ENCODE results near the gene MUS81.

The MUS81 gene

DNA sequence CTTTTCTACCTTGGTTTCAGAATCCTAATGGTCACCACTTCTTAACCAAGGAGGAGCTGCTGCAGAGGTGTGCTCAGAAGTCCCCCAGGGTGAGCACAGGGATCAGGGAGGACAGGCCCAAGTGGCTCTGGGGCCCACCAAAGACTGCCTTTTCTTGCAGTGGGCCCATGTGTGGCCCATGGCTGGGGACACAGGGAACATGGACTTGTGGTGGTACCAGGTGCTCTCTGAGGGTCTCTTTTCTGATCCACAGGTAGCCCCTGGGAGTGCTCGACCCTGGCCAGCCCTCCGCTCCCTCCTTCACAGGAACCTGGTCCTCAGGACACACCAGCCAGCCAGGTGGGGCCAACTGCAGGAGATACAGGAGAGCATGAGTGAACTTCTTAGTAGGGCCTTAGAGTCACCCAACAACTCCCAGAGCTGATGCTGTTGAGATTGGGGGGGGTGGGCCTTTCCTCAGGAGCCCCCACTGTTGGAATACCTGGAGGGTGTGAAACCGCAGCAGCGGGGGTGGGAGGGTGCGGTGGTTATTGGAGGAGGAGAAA, 2.0 kb downstream of the MUS81 start:
- H3K27ac Mint-ChIP-seq = peak overlapping the region; percentile 98

DNA sequence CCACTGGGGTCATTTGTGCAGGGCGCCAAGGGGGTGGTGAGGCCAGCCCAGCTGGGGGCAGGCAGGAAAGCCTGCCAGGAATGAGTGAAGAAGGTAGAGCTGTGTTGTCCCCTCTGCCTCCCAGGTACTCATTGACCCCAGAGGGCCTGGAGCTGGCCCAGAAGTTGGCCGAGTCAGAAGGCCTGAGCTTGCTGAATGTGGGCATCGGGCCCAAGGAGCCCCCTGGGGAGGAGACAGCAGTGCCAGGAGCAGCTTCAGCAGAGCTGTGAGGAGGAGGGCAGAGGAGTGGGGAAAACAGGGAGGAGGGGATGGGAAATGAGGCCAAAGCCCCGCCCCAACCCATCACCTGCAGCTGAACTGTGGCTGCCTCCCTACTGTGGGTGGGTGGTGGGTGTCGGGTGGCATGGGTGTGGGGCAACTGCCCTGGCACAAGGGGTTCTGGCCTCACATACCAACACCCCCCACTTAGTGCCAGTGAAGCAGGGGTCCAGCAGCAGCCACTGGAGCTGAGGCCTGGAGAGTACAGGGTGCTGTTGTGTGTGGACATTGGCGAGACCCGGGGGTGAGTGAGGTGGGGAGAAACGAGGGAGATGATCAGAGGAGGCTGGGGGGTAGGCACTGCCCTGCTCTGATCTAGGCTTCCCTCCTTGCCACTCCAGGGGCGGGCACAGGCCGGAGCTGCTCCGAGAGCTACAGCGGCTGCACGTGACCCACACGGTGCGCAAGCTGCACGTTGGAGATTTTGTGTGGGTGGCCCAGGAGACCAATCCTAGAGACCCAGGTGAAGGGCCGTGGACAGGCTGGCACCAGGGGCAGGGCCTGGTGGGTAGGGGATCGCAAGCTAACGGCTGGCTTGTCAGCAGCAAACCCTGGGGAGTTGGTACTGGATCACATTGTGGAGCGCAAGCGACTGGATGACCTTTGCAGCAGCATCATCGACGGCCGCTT, 3.0 kb downstream of the MUS81 start:
- Mint-ChIP-seq H3K4me3 (peak overlapping the region; percentile 49), H3K9me3 (no peaks in the 10 kb centered on the region), H3K27ac (peak overlapping the region; percentile 83), H3K27me3 (no peaks in the 10 kb centered on the region), H3K36me3 (ENCODE audit: low read depth) (peaks cover 89% of the 10 kb centered on the region), H3K4me1 (ENCODE audit: low read depth) (peaks cover 40% of the 10 kb centered on the region)
- DNase-seq = no peak

More for the DNA sequence above, 2.0 kb downstream of the MUS81 start:
- Mint-ChIP-seq H3K9me3 (no peaks in the 10 kb centered on the region), H3K27me3 (no peaks in the 10 kb centered on the region), H3K4me1 (ENCODE audit: low read depth) (peaks cover 41% of the 10 kb centered on the region), H3K4me3 (peak overlapping the region; percentile 90), H3K36me3 (ENCODE audit: low read depth) (peaks cover 82% of the 10 kb centered on the region)
- DNase-seq = no peak

DNA sequence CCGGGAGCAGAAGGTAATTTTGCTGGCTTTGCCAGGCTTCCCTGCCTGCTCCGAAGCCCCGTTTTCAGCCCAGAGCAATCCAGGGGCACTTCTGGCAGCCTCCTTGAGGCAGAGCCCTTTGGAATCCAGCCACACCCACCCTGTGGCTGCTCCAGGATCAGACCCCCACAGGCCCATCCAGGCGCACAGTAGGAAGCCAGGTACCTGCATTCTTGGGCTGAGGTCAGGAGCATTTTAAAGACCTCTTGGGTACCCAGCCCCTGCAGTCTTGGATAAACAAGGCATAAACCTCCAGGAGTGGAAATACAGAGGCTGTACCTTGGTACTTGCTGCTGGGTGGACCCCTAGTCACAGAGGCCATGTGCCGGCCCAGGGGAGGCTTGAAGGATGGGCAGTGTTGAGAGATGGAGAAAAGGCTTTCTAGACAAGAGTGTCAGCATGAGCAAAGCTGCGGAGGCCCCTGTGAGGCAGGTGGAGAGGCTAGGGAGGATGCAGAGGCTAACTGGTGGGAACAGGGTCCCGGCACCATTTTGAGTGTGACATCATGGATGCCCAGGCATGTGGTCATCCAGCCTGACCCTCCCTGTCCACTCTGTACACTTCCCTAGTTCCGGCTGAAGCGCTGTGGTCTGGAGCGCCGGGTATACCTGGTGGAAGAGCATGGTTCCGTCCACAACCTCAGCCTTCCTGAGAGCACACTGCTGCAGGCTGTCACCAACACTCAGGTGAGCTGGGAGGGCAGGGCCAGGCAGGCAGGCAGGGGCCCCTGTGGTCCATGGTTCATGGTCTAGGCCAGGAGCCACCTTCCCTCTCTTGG, 3.9 kb downstream of the MUS81 start:
- Mint-ChIP-seq H3K27ac (peak overlapping the region; percentile 20), H3K9me3 (no peaks in the 10 kb centered on the region), H3K4me3 (no peak overlapping the region), H3K36me3 (ENCODE audit: low read depth) (peaks cover 84% of the 10 kb centered on the region), H3K4me1 (ENCODE audit: low read depth) (peaks cover 33% of the 10 kb centered on the region), H3K27me3 (no peaks in the 10 kb centered on the region)
- DNase-seq = no peak

DNA sequence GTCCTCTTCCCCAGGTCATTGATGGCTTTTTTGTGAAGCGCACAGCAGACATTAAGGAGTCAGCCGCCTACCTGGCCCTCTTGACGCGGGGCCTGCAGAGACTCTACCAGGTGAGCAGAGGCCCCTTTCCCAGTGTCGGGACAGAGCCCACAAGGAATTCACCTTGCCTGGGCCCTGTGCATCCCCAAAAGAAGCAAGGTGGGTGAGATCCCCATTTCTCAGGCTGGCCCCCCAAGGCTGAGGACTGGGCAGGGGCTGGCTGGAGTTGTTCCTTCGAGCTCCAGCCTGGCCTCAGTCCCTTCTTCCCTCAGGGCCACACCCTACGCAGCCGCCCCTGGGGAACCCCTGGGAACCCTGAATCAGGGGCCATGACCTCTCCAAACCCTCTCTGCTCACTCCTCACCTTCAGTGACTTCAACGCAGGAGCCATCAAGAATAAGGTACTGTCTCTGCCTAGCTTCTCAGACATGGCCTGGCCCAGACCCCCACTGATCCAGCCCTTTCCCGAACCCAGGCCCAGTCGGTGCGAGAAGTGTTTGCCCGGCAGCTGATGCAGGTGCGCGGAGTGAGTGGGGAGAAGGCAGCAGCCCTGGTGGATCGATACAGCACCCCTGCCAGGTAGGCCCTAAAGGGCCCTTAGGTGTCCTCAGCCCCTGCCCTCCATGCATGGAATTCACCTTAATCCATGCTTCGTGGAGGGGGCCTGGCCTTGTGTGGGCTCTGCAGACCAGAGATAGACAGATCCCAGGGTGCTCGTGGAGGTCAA, 4.7 kb downstream of the MUS81 start:
- no peak overlapping the region for H3K4me3 Mint-ChIP-seq
- peaks cover 80% of the 10 kb centered on the region for H3K36me3 Mint-ChIP-seq (ENCODE audit: low read depth)
- no peaks in the 10 kb centered on the region for H3K27me3 Mint-ChIP-seq
- no peaks in the 10 kb centered on the region for H3K9me3 Mint-ChIP-seq
- H3K27ac Mint-ChIP-seq = peak overlapping the region; percentile 61
- peaks cover 30% of the 10 kb centered on the region for H3K4me1 Mint-ChIP-seq (ENCODE audit: low read depth)
- no peak for DNase-seq

DNA sequence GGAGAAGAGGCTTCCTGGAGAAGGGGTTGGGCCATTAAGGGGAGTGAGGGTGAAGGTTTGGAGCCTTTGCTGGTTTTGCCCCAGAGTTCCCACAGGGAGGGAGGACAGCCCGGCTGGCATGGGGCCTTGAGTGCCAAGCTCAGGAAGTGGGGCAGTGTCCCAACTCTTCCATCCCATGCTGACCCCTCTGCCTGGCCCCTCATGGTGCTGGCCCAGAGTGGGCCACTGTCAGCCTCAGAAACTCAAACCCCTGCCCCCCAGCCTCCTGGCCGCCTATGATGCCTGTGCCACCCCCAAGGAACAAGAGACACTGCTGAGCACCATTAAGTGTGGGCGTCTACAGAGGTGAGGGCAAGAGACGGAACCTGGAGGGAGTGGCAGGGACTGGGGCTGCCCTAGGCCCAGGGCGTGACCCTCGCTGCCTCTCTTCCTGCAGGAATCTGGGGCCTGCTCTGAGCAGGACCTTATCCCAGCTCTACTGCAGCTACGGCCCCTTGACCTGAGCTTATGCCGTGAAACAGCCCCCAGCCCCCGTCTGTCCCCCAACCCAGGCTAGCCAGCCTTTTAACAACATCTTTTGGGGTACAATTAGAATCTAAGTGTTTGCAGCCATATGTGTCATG, 5.4 kb downstream of the MUS81 start:
- peak overlapping the region; percentile 61 for H3K27ac Mint-ChIP-seq

DNA sequence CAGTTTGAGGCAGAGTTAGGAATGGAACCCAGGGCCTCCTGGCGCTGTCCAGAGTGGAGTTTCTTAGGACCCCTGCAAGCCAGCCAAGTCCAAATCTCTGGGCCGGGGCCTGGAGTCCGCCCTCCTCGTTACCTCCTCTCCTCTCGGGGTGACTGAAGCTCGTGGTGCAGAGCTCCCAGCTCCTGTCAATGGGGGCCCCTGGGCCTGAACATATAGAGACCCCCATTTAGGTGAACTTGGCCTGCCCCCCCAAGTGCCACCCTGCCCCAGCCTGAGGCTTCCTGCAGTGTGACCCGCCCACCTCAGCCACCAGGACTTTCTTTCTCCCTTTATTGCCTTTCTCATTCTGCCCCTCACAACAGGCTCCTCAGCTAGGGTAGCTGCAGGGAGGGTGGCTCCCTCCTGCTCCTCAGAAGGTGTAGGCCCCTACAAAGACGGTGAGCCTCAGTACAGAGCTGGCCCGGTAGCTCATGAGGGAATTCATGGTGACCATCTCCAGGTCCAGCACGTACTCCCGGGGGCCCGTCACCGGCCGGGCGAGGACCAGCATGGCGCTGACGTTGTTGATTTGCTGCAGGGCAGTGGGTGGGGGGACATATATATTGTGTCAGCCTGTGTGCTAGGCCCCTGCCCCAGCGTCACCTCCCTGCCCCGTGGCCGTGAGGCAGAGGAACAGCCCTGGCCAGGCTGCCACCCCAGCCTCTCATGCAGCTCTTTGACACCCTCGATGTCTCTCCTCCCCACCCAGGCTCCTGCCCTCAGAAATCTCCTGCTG, 6.5 kb downstream of the MUS81 start:
- DNase-seq = no peak
- H3K4me1 Mint-ChIP-seq (ENCODE audit: low read depth) = peaks cover 27% of the 10 kb centered on the region
- no peak overlapping the region for H3K27ac Mint-ChIP-seq
- no peak overlapping the region for H3K4me3 Mint-ChIP-seq
- H3K36me3 Mint-ChIP-seq (ENCODE audit: low read depth) = peaks cover 64% of the 10 kb centered on the region
- H3K9me3 Mint-ChIP-seq = no peaks in the 10 kb centered on the region
- H3K27me3 Mint-ChIP-seq = no peaks in the 10 kb centered on the region

More for the DNA sequence above, 5.4 kb downstream of the MUS81 start:
- no peaks in the 10 kb centered on the region for H3K27me3 Mint-ChIP-seq
- no peaks in the 10 kb centered on the region for H3K9me3 Mint-ChIP-seq
- no peak overlapping the region for H3K4me3 Mint-ChIP-seq
- peaks cover 74% of the 10 kb centered on the region for H3K36me3 Mint-ChIP-seq (ENCODE audit: low read depth)
- H3K4me1 Mint-ChIP-seq (ENCODE audit: low read depth) = peaks cover 29% of the 10 kb centered on the region
- no peak for DNase-seq

DNA sequence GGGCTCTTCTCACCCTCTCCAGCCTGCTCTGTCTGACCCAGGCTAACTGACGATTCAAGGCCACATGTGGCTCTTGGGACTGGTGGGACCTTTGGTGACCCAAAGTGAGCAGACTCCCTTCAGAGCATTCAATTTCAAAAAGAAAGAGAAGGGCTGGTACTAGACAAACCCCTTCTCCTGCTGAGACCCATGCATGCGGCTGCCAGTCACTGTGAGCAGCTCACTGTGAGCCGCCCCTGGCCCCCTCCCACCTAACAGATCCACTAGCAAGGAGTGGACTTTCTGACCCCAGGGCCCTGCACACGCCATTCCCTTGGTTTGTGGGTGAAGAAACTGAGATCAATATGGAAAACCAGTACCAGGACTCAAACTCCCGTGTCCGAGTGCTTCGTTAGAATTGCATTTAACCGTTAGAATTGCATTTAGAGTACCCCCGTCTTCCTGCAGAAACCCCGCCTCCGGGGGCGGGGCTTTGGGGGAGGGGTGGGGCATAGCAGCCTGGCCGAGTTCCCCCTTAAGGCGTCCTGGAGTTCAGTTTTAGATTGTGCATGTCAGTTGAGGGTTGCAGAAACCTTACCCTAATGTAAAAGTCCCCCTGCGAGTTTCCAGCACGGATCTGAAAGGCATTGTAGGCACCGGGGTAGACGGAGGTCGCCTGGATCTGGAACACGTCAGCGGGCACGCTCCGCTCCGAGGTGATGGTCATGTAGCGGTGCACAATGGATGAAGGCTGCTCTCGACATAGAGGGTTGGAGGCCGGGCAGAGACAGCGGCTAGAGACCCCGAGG, 7.2 kb downstream of the MUS81 start:
- no peak overlapping the region for H3K4me3 Mint-ChIP-seq
- peaks cover 22% of the 10 kb centered on the region for H3K4me1 Mint-ChIP-seq (ENCODE audit: low read depth)
- H3K36me3 Mint-ChIP-seq (ENCODE audit: low read depth) = peaks cover 56% of the 10 kb centered on the region
- no peak for DNase-seq
- H3K9me3 Mint-ChIP-seq = no peaks in the 10 kb centered on the region
- no peak overlapping the region for H3K27ac Mint-ChIP-seq
- no peaks in the 10 kb centered on the region for H3K27me3 Mint-ChIP-seq

DNA sequence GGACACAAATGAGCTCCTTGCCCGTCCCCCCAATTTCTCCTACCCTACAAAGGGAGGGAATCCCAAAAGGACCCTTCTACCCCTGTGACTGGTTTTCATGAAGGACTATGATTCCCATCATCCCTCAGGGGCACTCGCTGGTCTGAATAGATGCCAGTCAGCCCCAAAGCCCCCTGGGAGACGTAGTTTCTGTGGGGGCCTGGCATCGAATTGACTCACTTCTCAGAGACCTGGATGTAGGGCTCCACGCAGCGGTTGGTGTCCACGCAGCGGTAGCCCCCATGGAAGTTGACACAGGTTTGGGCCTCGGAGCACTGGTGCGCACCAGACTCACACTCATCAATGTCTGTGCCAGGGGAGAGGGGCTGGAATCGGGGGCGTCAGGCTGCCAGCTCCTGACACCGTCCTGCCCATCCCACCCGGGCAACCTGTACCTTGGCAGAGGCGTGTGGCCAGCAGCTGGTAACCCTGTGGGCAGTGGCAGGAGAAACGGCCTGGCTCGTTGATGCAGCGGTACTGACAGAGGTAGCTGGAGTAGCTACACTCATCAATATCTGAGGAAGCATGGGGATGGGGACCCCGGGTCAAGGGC, 7.9 kb downstream of the MUS81 start:
- H3K27me3 Mint-ChIP-seq = no peaks in the 10 kb centered on the region
- H3K4me1 Mint-ChIP-seq (ENCODE audit: low read depth) = peaks cover 20% of the 10 kb centered on the region
- H3K4me3 Mint-ChIP-seq = no peak overlapping the region
- no peaks in the 10 kb centered on the region for H3K9me3 Mint-ChIP-seq
- H3K36me3 Mint-ChIP-seq (ENCODE audit: low read depth) = peaks cover 49% of the 10 kb centered on the region
- H3K27ac Mint-ChIP-seq = no peak overlapping the region
- no peak for DNase-seq

DNA sequence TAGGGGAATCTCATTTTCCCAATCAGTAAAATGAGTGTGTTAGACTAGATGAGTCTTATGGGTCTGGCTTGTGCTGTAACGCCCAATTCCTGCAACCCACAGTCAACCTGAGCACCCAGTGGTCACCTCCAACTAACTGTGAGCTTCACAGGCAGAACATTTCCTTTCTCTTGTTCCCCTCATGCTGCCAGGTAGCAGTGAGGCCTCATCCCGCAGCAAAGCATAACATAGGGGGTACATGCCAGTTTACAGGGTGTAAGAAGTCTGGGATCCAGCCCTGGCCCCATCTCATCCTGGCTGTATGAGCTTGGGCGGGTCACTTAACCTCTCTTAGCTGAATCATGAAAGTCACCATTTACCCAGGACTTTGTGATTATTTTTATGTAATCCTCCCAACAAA, 8.7 kb downstream of the MUS81 start:
- Mint-ChIP-seq H3K9me3 (no peaks in the 10 kb centered on the region), H3K36me3 (ENCODE audit: low read depth) (peaks cover 41% of the 10 kb centered on the region), H3K27ac (no peak overlapping the region), H3K4me1 (ENCODE audit: low read depth) (peaks cover 25% of the 10 kb centered on the region), H3K27me3 (no peaks in the 10 kb centered on the region), H3K4me3 (no peak overlapping the region)
- DNase-seq = no peak

DNA sequence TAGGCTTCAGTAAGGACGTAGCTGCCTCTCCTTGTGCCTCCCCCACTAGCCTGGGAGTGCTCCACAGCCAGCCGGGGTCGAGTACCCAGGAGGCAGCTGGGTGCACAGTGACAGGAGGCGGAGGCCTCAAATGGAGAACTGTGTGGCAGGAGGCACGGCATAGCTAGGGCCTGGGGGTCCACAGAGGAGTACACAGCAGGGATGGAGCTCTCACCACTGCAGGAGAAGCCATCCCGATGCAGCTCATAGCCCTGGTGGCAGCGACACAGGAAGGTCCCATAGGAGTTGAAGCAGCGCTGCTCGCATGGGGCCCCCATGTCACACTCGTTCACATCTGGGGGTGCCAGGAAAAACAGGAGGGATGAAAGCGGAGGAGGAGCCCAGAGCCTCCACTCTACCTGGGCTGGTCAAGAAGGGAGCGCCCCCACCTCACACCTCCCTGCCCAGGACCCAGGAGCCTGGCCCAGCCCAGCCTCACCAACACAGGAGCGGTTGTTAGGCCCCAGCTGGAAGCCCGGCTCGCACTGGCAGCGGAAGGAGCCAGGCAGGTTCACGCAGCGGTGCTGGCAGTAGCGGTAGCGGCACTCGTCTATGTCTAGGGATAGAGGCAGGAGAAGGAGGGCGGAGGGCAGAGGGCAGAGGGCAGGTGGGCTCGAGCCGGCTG, 9.5 kb downstream of the MUS81 start:
- Mint-ChIP-seq H3K36me3 (ENCODE audit: low read depth) (peaks cover 33% of the 10 kb centered on the region), H3K27ac (no peak overlapping the region), H3K4me3 (no peak overlapping the region), H3K27me3 (no peaks in the 10 kb centered on the region), H3K9me3 (no peaks in the 10 kb centered on the region), H3K4me1 (ENCODE audit: low read depth) (peaks cover 26% of the 10 kb centered on the region)
- no peak for DNase-seq

DNA sequence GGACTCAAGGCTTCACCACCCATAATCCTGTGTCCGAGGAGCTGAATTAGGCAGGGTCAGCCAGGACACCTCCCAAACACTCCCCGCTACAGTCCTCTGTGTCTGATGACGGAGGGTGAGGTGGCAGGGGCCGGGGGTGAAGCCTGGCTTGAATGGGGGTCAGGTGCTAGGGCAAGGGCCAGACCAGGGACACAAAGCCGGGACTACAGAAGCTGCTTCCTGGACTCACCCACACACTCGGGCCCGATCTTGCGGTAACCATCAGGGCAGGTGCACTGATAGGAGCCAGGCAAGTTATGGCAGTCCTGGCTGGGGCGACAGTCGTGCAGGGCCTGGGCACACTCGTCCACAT, 10.1 kb downstream of the MUS81 start:
- H3K36me3 Mint-ChIP-seq (ENCODE audit: low read depth) = peaks cover 28% of the 10 kb centered on the region
- no peaks in the 10 kb centered on the region for H3K27me3 Mint-ChIP-seq
- peaks cover 22% of the 10 kb centered on the region for H3K4me1 Mint-ChIP-seq (ENCODE audit: low read depth)
- H3K27ac Mint-ChIP-seq = peak overlapping the region; percentile 47
- H3K4me3 Mint-ChIP-seq = no peak overlapping the region
- no peaks in the 10 kb centered on the region for H3K9me3 Mint-ChIP-seq
- no peak for DNase-seq

Data from activated T-cell treated with anti-CD3 and anti-CD28 coated beads, Interleukin-2, amount 50 U/mL, for 24 hours (primary cell).